ENCODE measurements around the gene WDPCP.
"Not testable (repeated sequence)": the region's sequence is repeated elsewhere in the genome, so short reads cannot be mapped to it uniquely, and the experiment has no call there.

WDPCP gene

GRCh38 chr2:63576546-63576945, 11.7 kb downstream of the WDPCP start:
- H3K9me3 ChIP-seq, result no peaks in the 10 kb centered on the region
- H3K36me3 ChIP-seq, result no peaks in the 10 kb centered on the region
- no peak overlapping the region for H3K4me3 ChIP-seq (ENCODE audit: low read depth in 1 of 2, low read length in 1 of 2)
- H3K27me3 ChIP-seq, result no peaks in the 10 kb centered on the region
- TF ChIP-seq CTCF (IDR thresholded peaks at IDR 0.05), result no peak
- H3K27ac ChIP-seq, result no peak overlapping the region
- no peaks in the 10 kb centered on the region for H3K4me1 ChIP-seq (ENCODE audit: control insufficient read depth in 1 of 2, insufficient read depth in 1 of 2, low read depth in 1 of 2, low read length in 1 of 2)

GRCh38 chr2:63573726-63574345, 14.4 kb downstream of the WDPCP start:
- not testable (repeated sequence) for H3K4me3 ChIP-seq (ENCODE audit: low read depth in 1 of 2, low read length in 1 of 2); H3K27ac ChIP-seq; H3K36me3 ChIP-seq; H3K9me3 ChIP-seq; H3K4me1 ChIP-seq (ENCODE audit: control insufficient read depth in 1 of 2, insufficient read depth in 1 of 2, low read depth in 1 of 2, low read length in 1 of 2); H3K27me3 ChIP-seq

- H3K4me1 ChIP-seq (ENCODE audit: control insufficient read depth in 1 of 2, insufficient read depth in 1 of 2, low read depth in 1 of 2, low read length in 1 of 2); H3K27ac ChIP-seq; H3K4me3 ChIP-seq (ENCODE audit: low read depth in 1 of 2, low read length in 1 of 2): not testable (repeated sequence)
These were observed 15.3 kb downstream of the WDPCP start for GRCh38 chr2:63573026-63573425.

GRCh38 chr2:63572001-63572400, 16.3 kb downstream of the WDPCP start:
- Histone ChIP-seq H3K9me3 (peaks cover 6% of the 10 kb centered on the region), H3K36me3 (no peaks in the 10 kb centered on the region), H3K27ac (no peak overlapping the region), H3K4me3 (ENCODE audit: low read depth in 1 of 2, low read length in 1 of 2) (no peak overlapping the region), H3K4me1 (ENCODE audit: control insufficient read depth in 1 of 2, insufficient read depth in 1 of 2, low read depth in 1 of 2, low read length in 1 of 2) (no peaks in the 10 kb centered on the region), H3K27me3 (no peaks in the 10 kb centered on the region)
- no peak for TF ChIP-seq CTCF (IDR thresholded peaks at IDR 0.05)

More at GRCh38 chr2:63573026-63573425, 15.3 kb downstream of the WDPCP start:
- not testable (repeated sequence) for H3K36me3 ChIP-seq, H3K27me3 ChIP-seq, H3K9me3 ChIP-seq

- H3K4me3 ChIP-seq (ENCODE audit: low read depth in 1 of 2, low read length in 1 of 2), result no peak overlapping the region
- H3K27ac ChIP-seq, result no peak overlapping the region
- H3K36me3 ChIP-seq, result no peaks in the 10 kb centered on the region
- peaks cover 12% of the 10 kb centered on the region for H3K9me3 ChIP-seq
- H3K27me3 ChIP-seq, result no peaks in the 10 kb centered on the region
- no peak for TF ChIP-seq CTCF (IDR thresholded peaks at IDR 0.05)
- H3K4me1 ChIP-seq (ENCODE audit: control insufficient read depth in 1 of 2, insufficient read depth in 1 of 2, low read depth in 1 of 2, low read length in 1 of 2), result no peaks in the 10 kb centered on the region
These were observed 17.0 kb downstream of the WDPCP start for GRCh38 chr2:63571291-63571690.

GRCh38 chr2:63569740-63570139, 18.5 kb downstream of the WDPCP start:
- no peaks in the 10 kb centered on the region for H3K36me3 ChIP-seq
- no peaks in the 10 kb centered on the region for H3K4me1 ChIP-seq (ENCODE audit: control insufficient read depth in 1 of 2, insufficient read depth in 1 of 2, low read depth in 1 of 2, low read length in 1 of 2)
- peaks cover 12% of the 10 kb centered on the region for H3K9me3 ChIP-seq
- no peaks in the 10 kb centered on the region for H3K27me3 ChIP-seq
- no peak overlapping the region for H3K27ac ChIP-seq
- no peak for TF ChIP-seq CTCF (IDR thresholded peaks at IDR 0.05)
- no peak overlapping the region for H3K4me3 ChIP-seq (ENCODE audit: low read depth in 1 of 2, low read length in 1 of 2)

- no peaks in the 10 kb centered on the region for H3K36me3 ChIP-seq
- no peaks in the 10 kb centered on the region for H3K4me1 ChIP-seq (ENCODE audit: control insufficient read depth in 1 of 2, insufficient read depth in 1 of 2, low read depth in 1 of 2, low read length in 1 of 2)
- TF ChIP-seq CTCF (IDR thresholded peaks at IDR 0.05), result no peak
- H3K4me3 ChIP-seq (ENCODE audit: low read depth in 1 of 2, low read length in 1 of 2), result no peak overlapping the region
- H3K9me3 ChIP-seq, result peaks cover 17% of the 10 kb centered on the region
- no peak overlapping the region for H3K27ac ChIP-seq
- H3K27me3 ChIP-seq, result no peaks in the 10 kb centered on the region
These were observed 25.5 kb downstream of the WDPCP start for GRCh38 chr2:63562751-63563150.

GRCh38 chr2:63558922-63559321, 29.4 kb downstream of the WDPCP start:
- not testable (repeated sequence) for H3K27me3 ChIP-seq; H3K27ac ChIP-seq; H3K9me3 ChIP-seq; H3K36me3 ChIP-seq; H3K4me1 ChIP-seq (ENCODE audit: control insufficient read depth in 1 of 2, insufficient read depth in 1 of 2, low read depth in 1 of 2, low read length in 1 of 2); H3K4me3 ChIP-seq (ENCODE audit: low read depth in 1 of 2, low read length in 1 of 2)

- H3K9me3 ChIP-seq; H3K4me3 ChIP-seq (ENCODE audit: low read depth in 1 of 2, low read length in 1 of 2); H3K36me3 ChIP-seq; H3K27ac ChIP-seq; H3K27me3 ChIP-seq; H3K4me1 ChIP-seq (ENCODE audit: control insufficient read depth in 1 of 2, insufficient read depth in 1 of 2, low read depth in 1 of 2, low read length in 1 of 2): not testable (repeated sequence)
These were observed 30.5 kb downstream of the WDPCP start for GRCh38 chr2:63557819-63558218.
